ENCODE data around the gene NLRP6. TPM values are rescaled to one million over a fixed set of nuclear protein-coding genes. Genes with fewer than 3 reads are reported as not detected.

NLRP6 gene
- polyA plus RNA-seq, 1 experiment, result not detected

GRCh38 chr11:279040-279965 lies 1.1 kb downstream of the NLRP6 start:
- CTCF ChIA-PET, result interaction anchor here (0.6 to 1.1 kb wide), 2 partner anchors 11 to 28 kb away, joined by 3 to 4 read pairs; no protein-coding TSS in a partner anchor
- POLR2A ChIA-PET, result no interaction called here
- no peak overlapping the region for H3K4me3 ChIP-seq (ENCODE audit: low read depth, low read length)
- H3K36me3 ChIP-seq (ENCODE audit: control insufficient read depth, insufficient read depth, low read length), result no peaks in the 10 kb centered on the region
- DNase-seq (ENCODE audit: low read depth), result no peak
- peaks cover 43% of the 10 kb centered on the region for H3K27me3 ChIP-seq (ENCODE audit: control insufficient read depth, insufficient read depth, low read length)
- no peak for TF ChIP-seq CTCF (IDR thresholded peaks at IDR 0.05; ENCODE audit: insufficient read depth, low read depth, low read length)

GRCh38 chr11:279966-280705 lies 1.9 kb downstream of the NLRP6 start:
- Histone ChIP-seq H3K4me3 (ENCODE audit: low read depth, low read length) (no peak overlapping the region), H3K36me3 (ENCODE audit: control insufficient read depth, insufficient read depth, low read length) (no peaks in the 10 kb centered on the region), H3K27me3 (ENCODE audit: control insufficient read depth, insufficient read depth, low read length) (peaks cover 43% of the 10 kb centered on the region)
- TF ChIP-seq CTCF (IDR thresholded peaks at IDR 0.05; ENCODE audit: insufficient read depth, low read depth, low read length), result no peak
- DNase-seq (ENCODE audit: low read depth), result no peak
- ChIA-PET CTCF (no interaction called here), POLR2A (no interaction called here)

- CTCF ChIA-PET, result no interaction called here
- POLR2A ChIA-PET, result no interaction called here
- no peak for DNase-seq (ENCODE audit: low read depth)
These were observed 2.7 kb downstream of the NLRP6 start for GRCh38 chr11:280706-281485.

GRCh38 chr11:281486-282161 lies 3.4 kb downstream of the NLRP6 start:
- POLR2A ChIA-PET, result no interaction called here
- Histone ChIP-seq H3K36me3 (ENCODE audit: control insufficient read depth, insufficient read depth, low read length) (no peaks in the 10 kb centered on the region), H3K27me3 (ENCODE audit: control insufficient read depth, insufficient read depth, low read length) (peaks cover 42% of the 10 kb centered on the region), H3K4me3 (ENCODE audit: low read depth, low read length) (no peak overlapping the region)
- DNase-seq (ENCODE audit: low read depth), result no peak
- CTCF ChIA-PET, result no interaction called here
- TF ChIP-seq CTCF (IDR thresholded peaks at IDR 0.05; ENCODE audit: insufficient read depth, low read depth, low read length), result no peak

More at GRCh38 chr11:280706-281485, 2.7 kb downstream of the NLRP6 start:
- Histone ChIP-seq H3K36me3 (ENCODE audit: control insufficient read depth, insufficient read depth, low read length) (no peaks in the 10 kb centered on the region), H3K27me3 (ENCODE audit: control insufficient read depth, insufficient read depth, low read length) (peaks cover 43% of the 10 kb centered on the region), H3K4me3 (ENCODE audit: low read depth, low read length) (no peak overlapping the region)
- TF ChIP-seq CTCF (IDR thresholded peaks at IDR 0.05; ENCODE audit: insufficient read depth, low read depth, low read length), result no peak
